IPS-18a (cell line): ENCODE measurements around the gene ZNF576.
A peak's percentile ranks its signal among the peaks of the same experiment; 100 is the strongest.

Source experiments
- H3K27ac ChIP-seq: one replicate; pipeline ENCODE4 v1.5.1; 2013; ENCODE audit warnings: low read length
- H3K27me3 ChIP-seq: one replicate; pipeline ENCODE4 v1.6.1; 2013; ENCODE audit warnings: mild to moderate bottlenecking, low read length; ENCODE audit not compliant: control insufficient read depth, insufficient read depth
- H3K36me3 ChIP-seq: one replicate; pipeline ENCODE4 v1.6.1; 2013; ENCODE audit warnings: low read depth, low read length; ENCODE audit not compliant: control insufficient read depth
- H3K4me1 ChIP-seq: one replicate; pipeline ENCODE4 v1.6.1; 2013; ENCODE audit warnings: low read depth, low read length; ENCODE audit not compliant: control insufficient read depth
- H3K4me3 ChIP-seq: one replicate; pipeline ENCODE4 v1.5.1; 2013; ENCODE audit warnings: low read length
- H3K9ac ChIP-seq: one replicate; pipeline ENCODE4 v1.6.1; 2013; ENCODE audit warnings: mild to moderate bottlenecking, low read length, moderate library complexity
- H3K9me3 ChIP-seq: one replicate; pipeline ENCODE4 v1.6.1; 2013; ENCODE audit warnings: low read depth, low read length; ENCODE audit not compliant: control insufficient read depth

The ZNF576 gene

DNA sequence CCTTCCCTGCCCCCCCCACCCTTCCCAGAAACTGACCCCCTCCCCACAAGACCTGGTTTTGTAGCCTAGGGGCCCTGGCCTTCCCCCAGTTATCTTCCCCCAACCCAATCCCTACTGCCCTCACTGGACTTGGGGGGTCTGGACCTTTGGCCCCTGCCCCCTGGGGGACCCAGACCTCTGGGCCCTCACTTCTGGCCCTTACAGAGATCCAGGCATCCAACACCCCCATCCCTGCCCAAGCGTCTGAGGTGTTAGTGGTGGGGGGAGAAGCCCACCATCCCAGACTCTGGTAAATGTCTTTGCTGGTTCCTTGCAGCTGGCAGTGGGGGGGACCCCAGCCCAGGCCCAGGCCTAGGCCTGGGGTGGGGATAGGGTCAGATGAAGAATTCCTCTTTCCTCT lies 26.6 kb downstream of the ZNF576 start:
- no peaks in the 10 kb centered on the region for H3K36me3 ChIP-seq
- H3K27ac ChIP-seq: no peak overlapping the region
- no peaks in the 10 kb centered on the region for H3K27me3 ChIP-seq
- H3K4me3 ChIP-seq: no peak overlapping the region
- peaks cover 9% of the 10 kb centered on the region for H3K4me1 ChIP-seq
- no peak overlapping the region for H3K9ac ChIP-seq
- no peaks in the 10 kb centered on the region for H3K9me3 ChIP-seq

DNA sequence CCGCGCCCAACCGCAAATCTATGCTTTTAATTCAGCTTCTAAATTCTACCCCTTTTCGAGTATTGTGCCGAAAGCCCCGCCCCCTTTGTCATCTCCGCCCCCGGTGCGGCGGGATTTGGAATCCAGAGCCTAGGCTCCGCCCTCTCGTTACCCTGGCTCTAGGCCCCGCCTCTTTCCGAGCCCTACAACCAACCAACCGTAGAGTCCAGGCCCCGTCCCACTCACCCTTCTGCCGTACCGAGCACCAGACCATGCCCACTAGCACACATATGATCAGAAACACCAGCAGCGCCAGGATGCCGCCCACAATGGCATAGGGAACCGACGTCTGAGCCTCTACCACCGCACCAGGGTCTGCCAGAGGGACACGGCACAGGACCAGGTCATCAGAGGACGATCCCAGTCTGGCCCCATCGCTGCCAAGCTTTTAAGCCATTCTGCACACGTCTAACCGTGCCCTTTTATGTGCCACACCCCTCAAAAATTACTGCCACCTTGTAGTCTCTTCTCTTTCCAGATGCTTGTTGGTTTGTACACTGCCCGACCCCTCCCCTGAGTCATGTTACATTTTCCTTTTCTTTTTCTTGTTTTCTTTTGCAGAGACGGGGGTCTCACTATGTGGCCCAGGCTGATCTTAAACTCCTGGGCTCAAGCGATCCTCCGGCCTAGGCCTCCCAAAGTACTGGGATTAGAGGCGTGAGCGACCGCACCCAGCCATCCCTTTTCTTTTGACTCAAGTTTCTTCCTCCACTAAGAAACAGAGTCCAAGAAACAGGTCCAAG lies 27.7 kb downstream of the ZNF576 start:
- H3K36me3 ChIP-seq: no peaks in the 10 kb centered on the region
- H3K4me3 ChIP-seq: no peak overlapping the region
- H3K9ac ChIP-seq: no peak overlapping the region
- H3K27me3 ChIP-seq: no peaks in the 10 kb centered on the region
- no peak overlapping the region for H3K27ac ChIP-seq
- peaks cover 4% of the 10 kb centered on the region for H3K4me1 ChIP-seq
- no peaks in the 10 kb centered on the region for H3K9me3 ChIP-seq

DNA sequence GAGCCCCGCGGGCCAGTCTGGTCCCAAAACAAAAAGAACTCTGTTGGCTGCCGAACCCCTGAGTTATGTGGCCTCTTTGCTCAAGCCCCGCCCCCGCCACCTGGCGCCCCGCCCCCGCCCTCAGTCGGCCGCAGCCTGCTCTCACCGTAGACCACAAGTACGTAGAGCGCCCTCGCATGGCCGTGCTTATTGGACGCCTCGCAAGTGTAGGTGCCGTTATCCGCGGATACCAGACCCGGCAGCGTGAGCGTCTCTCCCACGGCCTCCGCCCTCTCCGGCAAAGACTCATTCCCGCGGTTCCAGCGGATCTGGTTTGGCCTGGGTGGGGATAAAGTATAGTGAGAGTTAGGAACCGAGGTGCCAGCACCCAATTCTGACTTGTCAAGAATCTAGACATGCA lies 28.5 kb downstream of the ZNF576 start:
- no peak overlapping the region for H3K27ac ChIP-seq

DNA sequence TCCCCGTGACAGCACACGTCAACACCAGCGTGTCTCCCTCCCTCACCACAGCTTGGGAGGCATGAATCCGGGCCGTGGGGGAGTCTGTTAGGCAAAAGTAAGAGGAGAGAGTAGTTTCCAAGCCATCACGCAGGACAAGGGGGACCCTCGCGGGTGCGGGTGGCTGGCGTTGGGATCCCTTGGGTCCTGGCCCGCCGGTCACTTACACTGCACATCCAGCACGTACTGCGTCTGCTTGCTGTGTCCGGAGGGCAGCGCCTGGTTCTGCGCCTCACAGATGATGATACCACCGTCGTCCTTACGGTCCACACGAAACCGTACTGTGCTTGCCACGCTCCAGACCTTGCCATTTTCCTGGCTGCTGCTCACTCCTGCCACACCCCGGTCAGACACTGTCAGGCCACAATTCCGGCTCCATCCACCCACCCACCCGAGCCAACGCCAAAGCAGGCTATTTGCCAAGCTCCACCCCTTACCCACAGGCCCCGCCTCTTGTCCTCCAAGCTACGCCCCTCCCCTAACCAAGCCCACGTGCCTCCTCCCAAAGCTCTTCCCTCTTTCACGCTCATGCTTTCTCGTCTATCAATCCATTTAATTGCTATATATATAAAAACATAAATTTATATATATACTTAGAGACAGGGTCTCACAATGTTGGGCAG lies 29.7 kb downstream of the ZNF576 start:
- no peak overlapping the region for H3K9ac ChIP-seq
- no peaks in the 10 kb centered on the region for H3K36me3 ChIP-seq
- H3K27ac ChIP-seq: no peak overlapping the region
- no peak overlapping the region for H3K4me3 ChIP-seq
- H3K4me1 ChIP-seq: peaks cover 4% of the 10 kb centered on the region
- H3K27me3 ChIP-seq: no peaks in the 10 kb centered on the region
- H3K9me3 ChIP-seq: no peaks in the 10 kb centered on the region

More for the DNA sequence above, 28.5 kb downstream of the ZNF576 start:
- Histone ChIP-seq H3K4me3 (no peak overlapping the region), H3K36me3 (no peaks in the 10 kb centered on the region), H3K9ac (no peak overlapping the region), H3K4me1 (peaks cover 4% of the 10 kb centered on the region), H3K27me3 (no peaks in the 10 kb centered on the region), H3K9me3 (no peaks in the 10 kb centered on the region)

DNA sequence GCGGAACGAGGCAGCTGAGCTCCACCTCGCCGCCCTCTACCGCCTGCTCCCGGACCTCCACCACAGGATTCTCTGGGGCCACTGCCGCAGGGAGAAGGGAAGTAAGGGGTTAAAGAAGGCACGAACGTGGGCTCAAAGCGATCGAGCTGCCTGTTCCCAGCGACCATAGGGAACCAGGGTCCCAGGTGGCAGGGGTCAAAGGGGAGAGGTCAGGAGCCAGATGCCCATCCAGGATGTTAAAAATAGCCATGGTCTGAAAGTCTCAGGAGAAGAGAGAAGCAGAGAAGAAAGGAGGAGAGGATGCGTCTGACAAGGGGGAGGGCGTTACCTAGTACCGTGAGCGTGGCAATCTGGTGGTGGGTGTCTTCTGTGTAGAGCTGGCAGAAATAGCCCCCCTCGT lies 30.4 kb downstream of the ZNF576 start:
- Histone ChIP-seq H3K4me1 (peaks cover 4% of the 10 kb centered on the region), H3K9ac (no peak overlapping the region), H3K36me3 (no peaks in the 10 kb centered on the region), H3K4me3 (no peak overlapping the region), H3K27me3 (no peaks in the 10 kb centered on the region), H3K27ac (no peak overlapping the region), H3K9me3 (no peaks in the 10 kb centered on the region)

DNA sequence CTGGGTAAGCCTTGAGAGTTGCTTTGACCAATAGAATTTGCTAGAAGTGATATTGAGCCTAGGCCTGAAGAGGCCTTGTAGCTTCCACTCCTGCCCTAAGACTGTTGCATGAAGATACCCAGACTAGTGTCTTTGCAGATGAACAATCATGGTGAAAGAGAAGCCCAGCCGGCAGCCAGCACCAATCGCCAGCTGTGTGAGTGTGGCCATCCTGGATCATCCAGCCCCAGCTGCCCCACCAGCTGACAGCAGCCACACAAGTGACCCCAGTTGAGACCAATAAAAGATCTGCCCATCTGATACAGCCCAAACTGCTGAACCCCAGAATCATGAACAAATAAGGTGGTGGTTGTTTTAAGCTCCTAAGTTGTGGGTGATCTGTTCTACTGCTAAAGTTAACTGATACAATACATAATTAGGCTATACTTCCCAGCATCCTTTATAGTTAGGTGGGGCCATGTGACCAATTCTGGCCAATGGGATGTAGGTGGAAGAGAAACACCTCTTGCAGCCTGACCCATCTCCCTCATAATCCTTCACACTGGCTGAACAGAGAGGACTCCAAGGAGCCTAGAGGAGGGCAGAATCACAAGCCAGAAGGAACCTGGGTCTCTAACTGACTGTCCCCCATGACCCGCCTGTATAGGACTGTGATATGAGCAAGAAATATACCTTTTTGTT lies 32.4 kb downstream of the ZNF576 start:
- H3K9ac ChIP-seq: no peak overlapping the region
- no peaks in the 10 kb centered on the region for H3K36me3 ChIP-seq
- H3K4me1 ChIP-seq: peaks cover 4% of the 10 kb centered on the region
- no peaks in the 10 kb centered on the region for H3K9me3 ChIP-seq
- no peak overlapping the region for H3K4me3 ChIP-seq
- H3K27me3 ChIP-seq: no peaks in the 10 kb centered on the region
- no peak overlapping the region for H3K27ac ChIP-seq

DNA sequence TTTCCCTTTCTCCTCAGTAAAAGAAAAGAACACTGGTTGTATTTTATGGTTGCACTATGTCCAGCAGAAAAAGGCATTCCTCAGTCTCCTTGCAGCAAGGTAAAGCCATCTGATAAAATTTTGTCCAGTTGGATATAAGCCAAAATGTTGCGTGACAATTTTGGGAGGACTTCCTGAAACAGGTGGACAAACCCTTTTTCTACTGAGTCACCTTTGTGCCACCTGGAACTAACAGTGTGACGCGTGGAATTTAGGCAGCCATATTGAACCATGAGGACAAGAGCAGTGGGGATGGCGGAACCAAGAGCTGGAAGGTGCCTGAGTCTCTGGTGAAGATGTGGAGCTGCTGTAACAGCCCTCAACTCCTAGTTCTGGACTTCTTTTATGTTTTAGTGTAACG lies 35.1 kb downstream of the ZNF576 start:
- no peak overlapping the region for H3K9ac ChIP-seq
- no peaks in the 10 kb centered on the region for H3K9me3 ChIP-seq
- H3K27ac ChIP-seq: no peak overlapping the region
- H3K4me3 ChIP-seq: no peak overlapping the region
- H3K36me3 ChIP-seq: no peaks in the 10 kb centered on the region
- H3K4me1 ChIP-seq: peaks cover 7% of the 10 kb centered on the region
- H3K27me3 ChIP-seq: no peaks in the 10 kb centered on the region

DNA sequence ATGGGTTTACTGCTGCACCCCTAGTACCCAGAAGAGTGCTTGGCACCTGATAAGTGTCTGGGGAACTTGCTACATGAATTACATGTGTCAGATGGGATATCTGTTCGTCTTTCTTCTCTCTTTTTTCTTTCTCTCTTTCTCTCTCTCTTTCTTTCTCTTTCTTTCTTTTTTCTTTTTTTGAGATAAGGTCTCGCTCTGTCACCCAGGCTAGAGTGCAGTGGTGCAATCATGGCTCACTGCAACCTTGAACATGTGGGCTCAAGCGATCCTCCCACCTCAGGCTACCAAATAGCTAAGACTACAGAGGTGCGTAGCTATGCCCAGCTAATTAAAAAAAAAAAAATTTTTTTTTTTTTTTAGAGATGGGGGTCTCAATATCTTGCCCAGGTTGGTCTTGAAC lies 37.1 kb downstream of the ZNF576 start:
- H3K9me3 ChIP-seq: no peaks in the 10 kb centered on the region
- peaks cover 7% of the 10 kb centered on the region for H3K4me1 ChIP-seq
- H3K27ac ChIP-seq: no peak overlapping the region
- H3K9ac ChIP-seq: no peak overlapping the region
- H3K4me3 ChIP-seq: no peak overlapping the region
- peaks cover 17% of the 10 kb centered on the region for H3K27me3 ChIP-seq
- H3K36me3 ChIP-seq: no peaks in the 10 kb centered on the region

DNA sequence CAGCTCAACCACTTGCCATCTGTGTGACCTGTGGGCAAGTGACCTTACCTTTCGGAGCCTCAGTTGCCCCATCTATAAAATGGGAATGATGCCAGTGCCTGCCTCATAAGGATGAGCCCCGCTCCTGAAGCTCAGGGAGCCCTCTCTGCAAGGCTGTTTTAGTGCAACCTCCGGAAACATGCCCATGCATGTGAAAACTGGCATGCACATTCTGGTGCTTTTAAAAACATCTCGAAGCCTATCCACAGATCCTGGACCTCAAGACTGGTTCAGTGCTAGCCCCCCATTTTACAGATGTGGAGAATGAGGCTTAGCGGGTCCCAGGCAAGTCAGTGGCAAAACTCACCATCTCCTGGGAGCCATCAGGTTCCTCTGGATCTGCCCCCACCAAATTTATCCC lies 37.7 kb downstream of the ZNF576 start:
- no peak overlapping the region for H3K27ac ChIP-seq
- H3K9ac ChIP-seq: no peak overlapping the region
- peaks cover 10% of the 10 kb centered on the region for H3K4me1 ChIP-seq
- H3K4me3 ChIP-seq: no peak overlapping the region
- H3K27me3 ChIP-seq: peaks cover 23% of the 10 kb centered on the region
- no peaks in the 10 kb centered on the region for H3K36me3 ChIP-seq
- H3K9me3 ChIP-seq: no peaks in the 10 kb centered on the region

DNA sequence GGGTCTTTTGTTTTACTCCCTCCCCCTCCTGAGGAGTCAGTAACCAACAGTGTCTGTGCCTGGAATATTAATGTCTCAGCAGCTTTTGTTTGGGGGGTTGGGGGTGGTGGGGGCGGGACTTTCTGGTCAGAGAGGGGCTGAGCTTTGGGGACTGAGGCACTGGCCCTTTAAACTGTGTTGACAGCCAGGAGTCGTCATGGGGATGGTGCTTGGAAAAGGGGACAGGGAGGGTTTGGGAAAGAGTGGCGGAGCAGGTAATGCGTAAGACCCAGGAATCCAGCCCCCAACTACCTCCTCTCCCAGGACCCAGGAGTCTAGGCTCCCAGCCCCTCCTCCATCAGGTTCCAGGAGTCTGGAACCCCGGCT lies 38.1 kb downstream of the ZNF576 start:
- Histone ChIP-seq H3K27ac (no peak overlapping the region), H3K9me3 (no peaks in the 10 kb centered on the region), H3K4me3 (peak overlapping the region; percentile 41), H3K36me3 (no peaks in the 10 kb centered on the region), H3K4me1 (peaks cover 11% of the 10 kb centered on the region), H3K27me3 (peaks cover 26% of the 10 kb centered on the region), H3K9ac (peak overlapping the region; percentile 57)

DNA sequence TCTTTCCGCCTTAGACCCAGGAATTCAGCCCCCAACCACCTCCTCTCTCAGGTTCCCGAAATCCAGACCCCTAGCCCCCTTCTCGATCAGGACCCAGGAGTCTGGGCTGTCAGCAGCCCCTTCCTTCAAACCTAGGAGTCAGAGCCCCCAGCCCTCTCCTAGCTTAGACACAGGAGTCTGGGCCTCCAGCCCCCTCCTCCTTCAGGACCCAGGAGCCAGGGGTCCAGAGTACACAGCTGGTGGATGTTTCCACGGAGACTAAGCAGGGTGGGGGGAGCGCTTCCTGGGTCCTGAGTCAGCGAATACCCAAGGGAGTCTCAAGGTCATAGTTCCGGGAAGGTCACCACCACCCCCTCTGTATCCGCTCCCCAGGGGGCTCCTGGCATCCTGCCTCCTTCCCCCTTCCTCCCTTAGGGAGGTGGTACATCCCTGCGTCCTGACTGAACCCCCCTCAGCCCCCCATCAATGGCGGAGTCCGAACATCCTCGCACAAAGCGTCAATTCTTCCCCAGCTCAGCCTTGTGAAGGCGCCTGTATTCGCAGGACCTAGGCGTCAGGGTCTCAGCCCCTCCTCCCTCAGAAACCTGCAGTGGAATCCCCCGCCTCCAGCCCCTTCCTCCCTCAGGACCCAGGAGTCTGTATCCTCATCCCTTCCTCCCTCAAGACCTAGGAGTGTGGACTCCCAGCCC lies 38.6 kb downstream of the ZNF576 start:
- Histone ChIP-seq H3K36me3 (no peaks in the 10 kb centered on the region), H3K9me3 (no peaks in the 10 kb centered on the region), H3K4me1 (peaks cover 11% of the 10 kb centered on the region), H3K4me3 (peak overlapping the region; percentile 41), H3K9ac (peak overlapping the region; percentile 57), H3K27me3 (peaks cover 27% of the 10 kb centered on the region), H3K27ac (no peak overlapping the region)
